ENCODE measurements around the gene HMGCS1. TPM values are rescaled to one million over a fixed set of nuclear protein-coding genes. Genes with fewer than 3 reads are reported as not detected.

The HMGCS1 gene
- total RNA-seq, 1 experiment from 2014 or later, result 52.8 TPM

- TF ChIP-seq TCF7L2 (IDR thresholded peaks at IDR 0.05; ENCODE audit: borderline replicate concordance, extremely low read depth, insufficient read depth, insufficient read length) (no peak), FOSL1 (IDR thresholded peaks at IDR 0.05; ENCODE audit: low read depth) (no peak), POLR2AphosphoS5 (IDR thresholded peaks at IDR 0.05; ENCODE audit: low read depth, low read length) (peak; percentile 86), ZNF274 (IDR thresholded peaks at IDR 0.05; ENCODE audit: low read depth, low read length) (no peak), EGR1 (IDR thresholded peaks at IDR 0.05; ENCODE audit: low read depth) (no peak)
- TF ChIP-seq, protein P1, sequence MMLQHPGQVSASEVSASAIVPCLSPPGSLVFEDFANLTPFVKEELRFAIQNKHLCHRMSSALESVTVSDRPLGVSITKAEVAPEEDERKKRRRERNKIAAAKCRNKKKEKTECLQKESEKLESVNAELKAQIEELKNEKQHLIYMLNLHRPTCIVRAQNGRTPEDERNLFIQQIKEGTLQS (IDR thresholded peaks at IDR 0.05), result no peak
Measured at GRCh38 chr5:43313035-43313853, at the start of gene HMGCS1 (continued).

DNA sequence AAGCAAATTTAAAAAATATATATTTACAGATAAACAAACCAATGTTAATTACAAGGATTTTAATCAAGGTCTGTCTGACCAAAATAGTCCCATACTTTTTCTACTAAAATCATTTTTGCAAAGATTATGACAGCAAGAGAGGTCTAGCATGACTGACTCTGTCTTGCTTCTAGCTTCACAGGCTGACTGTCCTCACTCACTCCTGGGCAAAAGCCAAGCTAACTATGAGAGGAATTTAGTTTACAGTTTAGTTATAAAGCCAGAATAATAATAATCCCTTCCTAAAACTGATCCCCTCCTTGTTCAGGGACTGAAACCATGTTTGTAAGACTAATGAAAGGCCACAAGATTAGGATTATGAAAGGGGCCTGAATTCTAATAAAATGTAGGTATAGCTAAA lies 45.5 kb upstream of the HMGCS1 start:
- POLR2A ChIA-PET, result no interaction called here
- intact Hi-C loops (cut with micrococcal nuclease), result no loop called here
- peaks cover 0 to 11% of the 10 kb centered on the region in 2 experiments; a peak in 1 of 4 replicates for H3K9me3 ChIP-seq (ENCODE audit: control insufficient read depth in 1 of 2, insufficient read depth in 1 of 2, low read depth in 1 of 2, low read length in 2 of 2)
- ATAC-seq, result no peak
- TF ChIP-seq MAX (IDR thresholded peaks at IDR 0.05) (no peak), RAD21 (IDR thresholded peaks at IDR 0.05; ENCODE audit: low read depth) (no peak), JUND (IDR thresholded peaks at IDR 0.05) (no peak), YY1 (IDR thresholded peaks at IDR 0.05; ENCODE audit: extremely low read depth, insufficient replicate concordance, low read depth, low read length) (no peak), POLR2A (IDR thresholded peaks at IDR 0.05; ENCODE audit: borderline replicate concordance, extremely low read depth, insufficient read depth, insufficient read length) (no peak), SP1 (IDR thresholded peaks at IDR 0.05; ENCODE audit: low read depth) (no peak)
- H3K4me1 ChIP-seq (ENCODE audit: control insufficient read depth in 1 of 2, insufficient read depth in 2 of 2, low read length in 2 of 2), result no peaks in the 10 kb centered on the region
- H3K36me3 ChIP-seq (ENCODE audit: control insufficient read depth in 1 of 2, insufficient read depth in 2 of 2, low read length in 2 of 2), result no peaks in the 10 kb centered on the region
- no peaks in the 10 kb centered on the region for H3K79me2 ChIP-seq (ENCODE audit: insufficient read depth, low read length)
- CTCF ChIA-PET, result no interaction called here
- no peak overlapping the region for H2AFZ ChIP-seq (ENCODE audit: low read depth, low read length, poor library complexity, severe bottlenecking)
- no peaks in the 10 kb centered on the region for H4K20me1 ChIP-seq (ENCODE audit: insufficient read depth)
- no peaks in the 10 kb centered on the region for H3K27me3 ChIP-seq (ENCODE audit: insufficient read depth, low read length)
- no peak overlapping the region for H3K9ac ChIP-seq (ENCODE audit: low read length)
- no TSS peak for BruUV-seq (replicated peaks)
- no peaks in the 10 kb centered on the region for H3K9me2 ChIP-seq (ENCODE audit: insufficient read depth)
- DNase-seq (ENCODE audit: low read depth, low spot score), result no peak
- no peak overlapping the region for H3K4me3 ChIP-seq (replicated peaks in 1 of 2; ENCODE audit: low read depth in 1 of 2, low read length in 2 of 2)
- no peak overlapping the region for H3K27ac ChIP-seq (ENCODE audit: low read depth, low read length)
- RAD21 ChIA-PET (ENCODE audit: low non-redundant PET in 1 of 2, low total read pairs in 2 of 2, uncharacterized antibody in 2 of 2, unreplicated experiment in 2 of 2), result no interaction called here
- no peak overlapping the region for H3K4me2 ChIP-seq (ENCODE audit: low read length)

All from HCT116 (cell line).